Measurements from ENCODE around the gene UPK1A. TPM values are rescaled to one million over a fixed set of nuclear protein-coding genes. Genes with fewer than 3 reads are reported as not detected.

UPK1A gene
- total RNA-seq, 2 donors from 2014 or later, result not detected

GRCh38 chr19:35710784-35711723, 44.7 kb downstream of the UPK1A start:
- TF ChIP-seq CTCF (IDR thresholded peaks at IDR 0.05), result no peak
- H3K4me1 ChIP-seq, result peaks cover 10% of the 10 kb centered on the region
- ATAC-seq, result no peak
- no peak for DNase-seq
- WGBS, 2 donors, result 58 to 72% methylated on average over 13 of the region's 13 CpGs
- H3K27ac ChIP-seq, result no peak overlapping the region
- no peaks in the 10 kb centered on the region for H3K27me3 ChIP-seq
- no peaks in the 10 kb centered on the region for H3K9me3 ChIP-seq
- intact Hi-C loops (cut with DNase I), result loop anchor here (10.0 kb wide), 1 partner anchor 156 kb away; no protein-coding TSS in a partner anchor
- H3K4me3 ChIP-seq, result no peak overlapping the region
- H3K36me3 ChIP-seq (replicated peaks in 1 of 2; ENCODE audit: insufficient read depth in 1 of 2, low read depth in 2 of 2), result no peaks in the 10 kb centered on the region

- Histone ChIP-seq H3K9me3 (no peaks in the 10 kb centered on the region), H3K27ac (no peak overlapping the region), H3K36me3 (replicated peaks in 1 of 2; ENCODE audit: insufficient read depth in 1 of 2, low read depth in 2 of 2) (no peaks in the 10 kb centered on the region), H3K4me1 (peaks cover 17% of the 10 kb centered on the region), H3K4me3 (no peak overlapping the region), H3K27me3 (no peaks in the 10 kb centered on the region)
- intact Hi-C loops (cut with DNase I), result loop anchor here (10.0 kb wide), 1 partner anchor 158 kb away; no protein-coding TSS in a partner anchor
- 76 to 78% methylated on average over 11 of the region's 11 CpGs for WGBS, 2 donors
- ATAC-seq (no peak), DNase-seq (no peak)
- TF ChIP-seq CTCF (IDR thresholded peaks at IDR 0.05), result no peak
- no peak for TF ChIP-seq POLR2A (IDR thresholded peaks at IDR 0.05)
Measured at GRCh38 chr19:35712567-35713505, 46.5 kb downstream of the UPK1A start.

GRCh38 chr19:35713506-35713850, 47.2 kb downstream of the UPK1A start:
- Histone ChIP-seq H3K4me1 (peaks cover 17% of the 10 kb centered on the region), H3K27me3 (no peaks in the 10 kb centered on the region), H3K4me3 (no peak overlapping the region), H3K27ac (no peak overlapping the region), H3K36me3 (replicated peaks in 1 of 2; ENCODE audit: insufficient read depth in 1 of 2, low read depth in 2 of 2) (no peaks in the 10 kb centered on the region), H3K9me3 (no peaks in the 10 kb centered on the region)
- DNase-seq (no peak), ATAC-seq (no peak)
- TF ChIP-seq POLR2A (IDR thresholded peaks at IDR 0.05) (no peak), CTCF (IDR thresholded peaks at IDR 0.05) (no peak)
- 60 to 87% methylated on average over 2 of the region's 2 CpGs for WGBS, 2 donors
- intact Hi-C loops (cut with DNase I), result loop anchor here (10.0 kb wide), 1 partner anchor 159 kb away; no protein-coding TSS in a partner anchor

GRCh38 chr19:35713904-35714495, 47.7 kb downstream of the UPK1A start:
- Histone ChIP-seq H3K4me3 (no peak overlapping the region), H3K27ac (no peak overlapping the region), H3K36me3 (replicated peaks in 1 of 2; ENCODE audit: insufficient read depth in 1 of 2, low read depth in 2 of 2) (no peaks in the 10 kb centered on the region), H3K9me3 (no peaks in the 10 kb centered on the region), H3K27me3 (no peaks in the 10 kb centered on the region), H3K4me1 (peaks cover 22% of the 10 kb centered on the region)
- intact Hi-C loops (cut with DNase I), result loop anchor here (10.0 kb wide), 1 partner anchor 159 kb away; no protein-coding TSS in a partner anchor
- DNase-seq (no peak), ATAC-seq (no peak)
- TF ChIP-seq CTCF (IDR thresholded peaks at IDR 0.05) (no peak), POLR2A (IDR thresholded peaks at IDR 0.05) (no peak)
- 66 to 79% methylated on average over 12 of the region's 12 CpGs for WGBS, 2 donors

Data from body of pancreas (tissue), 4 donors.